Measurements from ENCODE around the gene MEAK7. TPM values are rescaled to one million over a fixed set of nuclear protein-coding genes. Genes with fewer than 3 reads are reported as not detected.

The MEAK7 gene
- total RNA-seq, 1 donor from 2014 or later = 21.8 TPM

- DNase-seq (ENCODE audit: low spot score) (no peak), ATAC-seq (no peak)
- intact Hi-C loops (cut with DNase I) = loop anchor here (10.0 kb wide), 1 partner anchor 200 kb away; no protein-coding TSS in a partner anchor
Measured at GRCh38 chr16:84514874-84515835, 10.7 kb upstream of the MEAK7 start.

GRCh38 chr16:84514295-84514873, 9.9 kb upstream of the MEAK7 start:
- DNase-seq (ENCODE audit: low spot score) (no peak), ATAC-seq (no peak)
- intact Hi-C loops (cut with DNase I) = loop anchor here (10.0 kb wide), 1 partner anchor 200 kb away; no protein-coding TSS in a partner anchor

GRCh38 chr16:84513666-84514065, 9.2 kb upstream of the MEAK7 start:
- ATAC-seq (no peak), DNase-seq (ENCODE audit: low spot score) (peak; percentile 42)
- intact Hi-C loops (cut with DNase I) = loop anchor here (2.0 to 10.0 kb wide), 2 partner anchors 105 to 201 kb away; partner anchors contain the start of gene COTL1

GRCh38 chr16:84513123-84513522, 8.7 kb upstream of the MEAK7 start:
- no peak for ATAC-seq
- DNase-seq (ENCODE audit: low spot score) = no peak
- intact Hi-C loops (cut with DNase I) = loop anchor here (2.0 to 10.0 kb wide), 2 partner anchors 106 to 202 kb away; partner anchors contain the start of gene COTL1

GRCh38 chr16:84511831-84512230, 7.4 kb upstream of the MEAK7 start:
- ATAC-seq (no peak), DNase-seq (ENCODE audit: low spot score) (peak; percentile 53)
- intact Hi-C loops (cut with DNase I) = loop anchor here (2.0 to 10.0 kb wide), 2 partner anchors 107 to 203 kb away; partner anchors contain the start of gene COTL1

GRCh38 chr16:84511180-84511800, 6.8 kb upstream of the MEAK7 start:
- ATAC-seq (peak; percentile 86), DNase-seq (ENCODE audit: low spot score) (peak; percentile 93)
- intact Hi-C loops (cut with DNase I) = loop anchor here (10.0 kb wide), 1 partner anchor 204 kb away; no protein-coding TSS in a partner anchor

GRCh38 chr16:84509032-84509950, 4.8 kb upstream of the MEAK7 start:
- DNase-seq (ENCODE audit: low spot score) = peak; percentile 49
- intact Hi-C loops (cut with DNase I) = no loop called here
- ATAC-seq = no peak

GRCh38 chr16:84508502-84508901, 4.0 kb upstream of the MEAK7 start:
- no peak for DNase-seq (ENCODE audit: low spot score)
- intact Hi-C loops (cut with DNase I) = no loop called here
- ATAC-seq = no peak

- intact Hi-C loops (cut with DNase I) = no loop called here
- ATAC-seq (no peak), DNase-seq (ENCODE audit: low spot score) (peak; percentile 62)
Measured at GRCh38 chr16:84507011-84507982, 2.8 kb upstream of the MEAK7 start.

- intact Hi-C loops (cut with DNase I) = no loop called here
- ATAC-seq (no peak), DNase-seq (ENCODE audit: low spot score) (peak; percentile 62)
Measured at GRCh38 chr16:84505249-84506187, 1.1 kb upstream of the MEAK7 start.

GRCh38 chr16:84503751-84504395, 586 bp downstream of the MEAK7 start:
- DNase-seq (ENCODE audit: low spot score) = peak; percentile 66
- intact Hi-C loops (cut with DNase I) = no loop called here
- peak; percentile 0 for ATAC-seq

- ATAC-seq = no peak
- peak; percentile 48 for DNase-seq (ENCODE audit: low spot score)
- intact Hi-C loops (cut with DNase I) = no loop called here
Measured at GRCh38 chr16:84502581-84502980, 1.9 kb downstream of the MEAK7 start.

- intact Hi-C loops (cut with DNase I) = no loop called here
- DNase-seq (ENCODE audit: low spot score) (peak; percentile 56), ATAC-seq (no peak)
Measured at GRCh38 chr16:84502075-84502474, 2.4 kb downstream of the MEAK7 start.

GRCh38 chr16:84501077-84501735, 3.3 kb downstream of the MEAK7 start:
- ATAC-seq (no peak), DNase-seq (ENCODE audit: low spot score) (peak; percentile 61)
- intact Hi-C loops (cut with DNase I) = no loop called here

- intact Hi-C loops (cut with DNase I) = no loop called here
- peak; percentile 50 for DNase-seq (ENCODE audit: low spot score)
Measured at GRCh38 chr16:84500531-84500930, 3.9 kb downstream of the MEAK7 start.

More at GRCh38 chr16:84500531-84500930, 3.9 kb downstream of the MEAK7 start:
- ATAC-seq = no peak
